ENCODE measurements around the gene ATR.
"Not testable (repeated sequence)": the region's sequence is repeated elsewhere in the genome, so short reads cannot be mapped to it uniquely, and the experiment has no call there.

Gene ATR

DNA sequence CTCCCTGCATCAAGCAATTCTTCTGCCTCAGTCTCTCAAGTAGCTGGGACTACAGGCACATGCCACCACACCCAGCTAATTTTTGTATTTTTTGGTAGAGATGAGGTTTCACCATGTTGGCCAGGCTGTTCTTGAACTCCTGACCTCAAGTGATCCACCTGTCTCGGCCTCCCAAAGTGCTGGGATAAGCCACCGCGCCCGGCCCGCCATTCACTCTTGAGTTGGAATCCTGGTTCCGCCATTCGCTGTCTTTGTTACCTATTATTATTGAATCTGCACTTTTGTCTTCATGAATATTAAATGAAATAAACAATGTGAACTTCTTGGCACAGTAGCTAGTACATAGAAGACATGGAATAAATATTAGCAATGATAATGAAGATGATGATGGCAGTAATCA is 13.7 kb upstream of the ATR start:
- DNase-seq = not testable (repeated sequence)

DNA sequence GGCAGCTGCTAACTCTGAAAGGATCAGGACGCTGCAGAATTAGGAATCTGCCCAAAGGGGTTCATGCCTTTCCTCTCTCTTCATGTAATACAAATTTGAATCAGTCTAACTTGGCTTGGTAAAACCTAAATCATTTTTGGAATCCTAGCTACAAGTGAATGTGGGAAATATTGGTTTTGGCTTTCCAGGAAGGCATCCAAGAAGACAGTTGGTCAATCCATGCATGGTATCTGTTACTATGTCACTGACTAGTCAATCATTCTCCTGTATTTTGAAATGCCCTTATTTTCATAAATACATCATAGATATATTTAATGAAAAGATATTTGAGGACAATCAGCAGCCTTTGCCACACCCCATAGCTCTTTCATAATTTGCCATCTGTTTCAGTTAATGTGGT is 10.2 kb upstream of the ATR start:
- no peak for DNase-seq

DNA sequence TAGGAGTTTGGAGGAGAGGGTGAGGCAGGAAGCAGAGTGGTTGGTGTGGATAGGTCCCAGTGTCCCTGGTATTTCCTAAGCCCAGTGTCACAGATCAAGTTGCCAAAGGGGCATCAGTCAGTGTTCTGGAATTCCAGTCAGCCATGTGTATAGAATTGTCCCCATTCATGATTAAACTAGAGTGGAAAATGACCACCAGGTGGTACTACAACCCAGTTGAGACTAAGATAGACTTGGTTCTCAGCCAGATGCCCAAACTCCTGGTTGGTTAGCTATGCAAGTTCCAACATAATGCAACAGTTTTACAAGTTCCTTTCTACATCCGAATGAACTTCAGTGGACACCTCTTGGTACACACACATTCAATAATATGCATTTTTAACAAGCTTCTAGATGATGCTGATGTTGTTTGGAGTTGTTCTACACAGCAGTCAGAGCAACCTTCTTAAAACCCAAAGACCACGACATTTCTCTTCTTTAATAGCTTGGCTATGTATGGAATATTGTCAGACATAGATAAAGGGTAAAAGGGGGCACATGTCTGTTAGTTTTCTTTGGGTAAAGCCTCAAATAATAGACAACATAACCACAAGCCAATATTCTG is 8.4 kb upstream of the ATR start:
- DNase-seq = no peak

DNA sequence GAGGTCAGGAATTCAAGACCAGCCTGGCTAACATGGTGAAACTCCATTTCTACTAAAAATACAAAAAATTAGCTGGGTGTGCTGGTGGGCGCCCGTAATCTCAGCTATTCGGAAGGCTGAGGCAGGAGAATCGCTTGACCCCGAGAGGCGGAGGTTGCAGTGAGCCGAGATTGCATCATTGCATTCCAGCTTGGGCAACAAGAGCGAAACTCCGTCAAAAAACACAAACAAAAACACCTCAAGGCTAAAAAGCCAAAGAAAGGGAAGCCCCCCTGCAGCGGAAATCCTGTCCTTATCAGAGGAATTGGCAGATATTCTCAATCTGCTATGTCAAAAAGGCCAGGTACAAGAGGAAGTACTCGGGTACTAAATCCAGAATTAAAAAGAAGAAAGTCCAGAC is 2.5 kb upstream of the ATR start:
- not testable (repeated sequence) for DNase-seq

DNA sequence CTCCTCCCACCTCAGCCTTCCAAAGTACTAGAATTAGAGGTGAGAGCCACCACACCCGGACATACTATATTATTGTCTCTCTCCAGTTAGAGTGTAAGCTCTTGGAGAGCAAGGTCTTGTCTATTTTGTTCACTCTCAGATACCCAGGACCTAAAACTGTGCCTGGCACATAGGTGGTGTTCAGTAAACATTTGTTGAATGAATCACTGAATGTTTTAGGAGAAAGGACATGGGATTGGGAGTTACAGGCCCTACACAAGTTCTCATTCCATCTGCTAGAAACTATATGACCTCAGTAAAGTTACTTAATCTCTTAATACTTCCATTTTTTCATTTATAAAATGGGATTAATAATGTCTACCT is 1.5 kb upstream of the ATR start:
- no peak for DNase-seq

DNA sequence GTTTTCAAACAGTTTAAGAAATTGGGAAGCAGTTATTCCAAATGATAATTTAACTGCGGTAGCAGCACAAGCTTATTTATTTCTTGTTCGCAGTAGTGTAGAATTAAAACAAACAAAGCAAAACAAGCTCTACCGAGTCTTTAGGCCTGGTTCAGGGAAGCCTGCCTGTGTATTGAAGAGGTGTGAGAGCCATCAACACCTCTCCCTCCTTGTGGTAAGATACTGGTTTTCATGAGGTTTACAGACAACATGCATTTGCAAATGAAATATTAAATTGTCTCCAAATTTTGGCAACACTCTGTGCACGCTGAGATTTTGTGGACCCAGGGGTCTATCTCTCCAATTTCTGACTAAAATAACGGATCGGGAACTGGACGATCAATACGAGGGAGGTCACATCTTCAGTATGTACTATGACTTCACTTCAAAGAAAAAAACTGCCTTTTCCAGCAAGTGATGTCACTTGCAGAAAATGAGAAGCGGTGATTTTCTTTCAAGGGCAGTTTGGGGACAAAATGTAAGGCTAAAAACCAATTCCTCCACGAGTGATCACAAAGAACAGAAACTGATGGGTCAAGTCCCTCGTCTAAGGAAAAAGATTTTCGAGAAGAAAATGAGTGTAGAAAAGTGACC is 721 bp downstream of the ATR start:
- DNase-seq = no peak

DNA sequence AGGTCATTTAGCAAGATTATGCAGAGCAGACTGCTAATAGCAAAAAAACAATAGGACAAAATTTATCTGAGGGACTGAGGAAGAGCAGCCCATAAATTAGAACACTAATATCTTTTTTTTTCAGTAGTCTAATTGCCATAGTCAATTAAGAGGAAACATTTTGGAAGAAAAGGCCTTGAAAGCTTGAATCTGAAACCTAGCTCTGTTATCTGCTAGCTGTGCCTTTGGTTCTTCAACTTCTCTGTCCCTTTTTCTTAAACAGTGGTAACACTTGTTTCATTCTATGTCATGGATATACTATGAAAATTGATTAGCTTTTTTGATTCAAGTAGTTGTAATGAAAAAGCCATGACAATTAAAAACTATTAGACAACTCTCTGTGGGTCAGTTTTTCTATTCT is 1.7 kb downstream of the ATR start:
- no peak for DNase-seq

DNA sequence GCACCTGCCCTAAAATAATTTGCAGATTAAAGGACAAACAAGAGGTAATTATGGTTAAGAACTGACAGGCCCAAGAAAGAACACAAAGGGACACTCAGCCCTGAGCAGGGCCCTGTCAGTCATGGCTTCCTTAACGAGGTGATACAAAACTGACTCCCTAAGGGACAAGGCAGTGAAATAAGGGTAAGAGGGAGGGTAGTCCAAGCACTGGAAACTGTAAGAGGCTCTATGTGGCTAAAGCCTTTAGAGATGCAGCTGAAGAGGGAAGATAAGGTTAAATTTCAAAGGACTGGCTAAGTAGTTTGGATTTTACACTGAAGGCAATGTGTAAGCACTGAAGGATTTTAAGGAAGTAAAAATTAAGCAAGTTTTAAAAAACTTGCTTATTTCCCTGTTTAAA is 3.9 kb downstream of the ATR start:
- DNase-seq = no peak

DNA sequence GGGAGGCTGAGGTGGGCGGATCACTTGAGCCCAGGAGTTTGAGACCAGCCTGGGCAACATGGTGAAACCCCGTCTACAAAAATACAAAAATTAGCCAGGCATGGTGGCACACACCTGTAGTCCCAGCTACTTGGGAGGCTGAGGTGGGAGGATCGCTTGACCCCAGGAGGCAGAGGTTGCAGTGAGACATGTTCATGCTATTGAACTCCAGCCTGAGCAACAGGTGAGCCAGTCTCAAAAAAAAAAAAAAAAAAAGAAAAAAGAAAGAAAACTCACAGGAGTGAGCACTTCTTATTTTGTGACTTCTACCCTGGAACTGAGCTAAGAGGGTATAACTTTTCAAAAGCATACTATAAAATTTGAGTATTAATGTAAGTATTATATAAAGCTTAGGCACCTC is 4.3 kb downstream of the ATR start:
- DNase-seq = not testable (repeated sequence)

DNA sequence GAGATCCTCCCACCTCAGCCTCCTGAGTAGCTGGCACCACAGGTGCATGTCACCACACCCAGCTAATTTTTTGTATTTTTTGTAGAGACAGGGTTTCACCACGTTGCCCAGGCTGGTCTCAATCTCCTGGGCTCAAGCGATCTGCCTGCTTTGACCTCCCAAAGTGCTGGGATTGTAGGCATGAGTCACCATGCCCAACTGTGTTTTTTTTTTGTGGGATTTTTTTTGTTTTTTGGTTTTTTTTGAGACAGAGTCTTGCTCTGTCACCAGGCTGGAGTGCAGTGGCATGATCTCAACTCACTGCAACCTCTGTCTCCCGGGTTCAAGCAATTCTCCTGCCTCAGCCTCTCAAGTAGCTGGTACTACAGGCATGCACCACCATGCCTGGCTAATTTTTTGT is 9.1 kb downstream of the ATR start:
- DNase-seq = not testable (repeated sequence)

DNA sequence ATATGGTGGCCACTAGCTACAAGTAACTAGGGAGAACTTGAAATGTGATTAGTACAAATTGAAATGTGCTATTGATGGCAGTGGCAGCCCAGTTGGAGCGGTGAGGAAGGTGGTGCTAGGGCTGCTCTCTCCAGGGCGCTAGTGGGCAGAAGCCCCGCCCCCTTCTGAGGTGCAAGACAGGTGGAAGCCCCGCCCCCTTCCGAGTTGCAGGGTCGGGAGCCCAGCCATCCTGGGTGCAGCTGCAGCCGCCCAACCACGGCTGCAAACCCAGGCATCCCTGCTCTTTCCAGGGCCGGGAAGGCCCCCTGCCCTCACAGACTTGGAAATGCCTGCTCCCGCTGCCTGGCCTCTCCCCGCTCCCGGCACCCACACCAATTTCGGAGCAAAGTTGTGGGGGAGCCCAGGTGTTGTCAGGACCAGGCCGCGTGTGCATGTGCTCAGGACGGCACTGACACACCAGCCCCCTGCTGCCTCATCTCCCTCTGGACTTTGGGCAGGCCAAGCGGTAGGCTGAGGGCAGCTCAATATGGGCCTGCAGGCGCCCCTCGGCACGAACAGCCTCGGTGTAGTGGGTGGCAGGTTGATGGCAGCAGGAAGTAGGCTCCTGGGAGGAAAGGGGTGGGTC is 10.0 kb downstream of the ATR start:
- no peak for DNase-seq

DNA sequence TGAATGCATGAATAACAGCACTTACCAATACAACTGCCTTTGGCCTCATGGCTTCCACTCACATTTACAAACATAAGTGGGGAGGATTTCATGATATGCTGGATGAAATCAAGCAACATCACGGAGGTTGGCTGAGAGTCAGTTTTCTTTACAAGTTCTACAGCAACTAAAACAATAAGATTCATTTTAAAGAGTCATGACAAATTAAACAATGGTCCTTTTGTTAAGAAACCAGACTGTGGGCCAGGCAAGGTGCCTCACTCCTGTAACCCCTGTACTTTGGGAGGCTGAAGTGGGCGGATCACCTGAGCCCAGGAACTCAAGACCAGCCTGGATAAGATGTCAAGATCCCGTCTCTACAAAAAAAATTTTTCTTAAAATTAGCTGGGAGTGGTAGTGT is 12.4 kb downstream of the ATR start:
- DNase-seq = no peak

DNA sequence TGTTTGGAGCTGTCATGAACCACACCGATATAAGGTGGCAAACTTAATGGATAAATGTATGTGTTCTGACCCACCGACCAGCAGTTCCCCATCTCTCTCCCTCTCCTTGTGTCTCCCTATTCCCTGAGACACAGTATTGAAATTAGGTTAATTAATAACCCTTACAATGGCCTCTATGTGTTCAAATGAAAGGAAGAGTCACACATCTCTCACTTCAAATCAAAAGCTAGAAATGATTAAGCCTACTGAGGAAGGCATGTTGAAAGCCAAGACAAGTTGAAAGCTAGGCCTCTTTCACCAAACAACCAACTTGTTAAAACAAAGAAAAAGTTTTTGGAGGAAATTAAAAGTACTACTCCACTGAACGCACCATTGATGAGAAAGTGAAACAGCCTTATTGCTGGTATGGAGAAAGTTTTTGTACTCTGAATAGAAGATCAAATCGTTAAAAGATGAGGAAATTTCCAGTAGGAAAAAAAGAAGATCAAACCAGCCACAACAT is 15.0 kb downstream of the ATR start:
- no peak for DNase-seq

DNA sequence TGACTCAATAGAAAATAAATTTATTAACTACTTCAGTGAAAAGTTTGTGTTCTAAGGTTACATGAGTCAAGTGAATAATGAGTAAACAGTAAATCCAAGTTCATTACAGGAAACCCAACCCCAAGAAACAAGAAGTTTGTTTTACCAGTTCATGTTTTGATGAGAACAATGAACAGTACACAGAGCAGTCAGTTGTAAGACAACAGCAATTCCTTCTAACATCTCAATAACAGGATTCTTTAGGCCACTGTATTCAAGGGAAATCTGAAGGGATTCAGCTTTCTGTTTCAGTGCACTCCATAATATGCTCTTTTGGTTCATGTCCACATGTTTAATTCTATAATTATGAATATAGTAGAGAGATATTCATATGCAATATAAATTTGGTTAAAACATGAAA is 18.4 kb downstream of the ATR start:
- DNase-seq = no peak

DNA sequence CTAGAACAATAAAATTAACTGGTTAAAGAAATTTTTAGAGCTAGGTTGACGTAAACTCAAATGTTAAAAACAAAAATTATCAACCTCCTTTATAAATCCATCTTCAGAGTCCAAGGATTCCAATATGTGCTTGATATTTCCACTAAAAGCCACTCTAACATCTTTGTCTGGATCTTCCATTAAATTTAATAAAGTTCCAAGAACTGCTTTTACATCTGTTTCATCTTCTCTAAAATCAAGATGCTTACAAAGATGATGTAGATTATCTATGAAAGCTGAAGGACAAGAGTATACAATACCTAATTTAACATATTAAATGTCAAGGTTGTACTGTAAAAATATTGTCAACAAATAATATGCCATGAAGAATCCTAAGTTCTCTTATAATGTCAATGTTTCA is 24.8 kb downstream of the ATR start:
- no peak for DNase-seq

DNA sequence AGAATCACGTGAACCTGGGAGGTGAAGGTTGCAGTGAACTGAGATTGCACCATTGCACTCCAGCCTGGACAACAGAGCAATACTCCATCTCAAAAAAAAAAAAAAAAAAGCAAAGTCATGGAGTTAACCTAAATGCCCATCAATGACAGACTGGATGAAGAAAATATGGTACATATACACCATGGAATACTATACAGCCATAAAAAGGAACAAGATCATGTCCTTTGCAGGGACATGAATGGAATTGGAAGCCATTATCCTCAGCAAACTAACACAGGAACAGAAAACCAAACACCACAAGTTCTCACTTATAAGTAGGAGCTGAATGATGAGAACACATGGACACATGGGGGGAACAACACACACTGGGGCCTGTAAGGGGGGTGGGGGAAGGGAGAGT is 26.0 kb downstream of the ATR start:
- DNase-seq = not testable (repeated sequence)

DNA sequence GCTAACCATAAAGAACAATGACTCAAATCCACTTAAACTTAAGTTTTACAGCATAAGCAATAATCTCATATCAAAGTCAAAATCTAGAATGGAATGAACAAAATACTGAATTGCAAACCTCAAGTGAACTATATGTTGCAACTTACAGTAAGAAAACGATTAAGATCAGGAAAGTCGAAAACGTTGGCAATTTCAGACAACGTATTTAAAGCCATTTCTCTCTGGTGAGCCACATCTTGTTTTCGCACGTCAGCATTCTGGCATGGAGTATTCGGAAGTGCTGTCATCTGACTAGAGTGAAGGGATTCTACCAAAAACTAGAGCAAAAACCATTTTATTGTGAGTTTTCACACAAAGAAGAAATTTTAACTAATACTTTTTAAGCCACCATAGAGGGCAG is 28.5 kb downstream of the ATR start:
- no peak for DNase-seq

DNA sequence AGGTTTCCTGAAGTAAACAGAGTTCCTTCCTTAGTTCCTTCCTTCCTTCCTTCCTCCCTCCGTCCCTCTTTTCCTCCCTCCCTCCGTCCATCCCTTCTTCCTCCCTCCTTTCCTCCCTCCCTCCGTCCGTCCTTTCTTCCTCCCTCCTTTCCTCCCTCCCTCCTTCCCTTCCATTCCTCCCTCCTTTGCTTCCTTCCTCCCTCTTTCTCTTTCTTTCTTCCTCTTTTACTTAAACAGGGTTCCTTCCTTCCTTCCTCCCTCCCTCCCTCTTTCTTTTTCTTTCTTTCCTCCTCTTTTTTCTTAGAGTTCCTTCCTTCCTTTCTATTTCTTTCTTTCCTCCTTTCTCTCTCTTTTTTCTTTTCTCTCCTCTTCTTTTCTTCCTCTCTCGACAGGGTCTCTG is 35.2 kb downstream of the ATR start:
- DNase-seq = no peak

DNA sequence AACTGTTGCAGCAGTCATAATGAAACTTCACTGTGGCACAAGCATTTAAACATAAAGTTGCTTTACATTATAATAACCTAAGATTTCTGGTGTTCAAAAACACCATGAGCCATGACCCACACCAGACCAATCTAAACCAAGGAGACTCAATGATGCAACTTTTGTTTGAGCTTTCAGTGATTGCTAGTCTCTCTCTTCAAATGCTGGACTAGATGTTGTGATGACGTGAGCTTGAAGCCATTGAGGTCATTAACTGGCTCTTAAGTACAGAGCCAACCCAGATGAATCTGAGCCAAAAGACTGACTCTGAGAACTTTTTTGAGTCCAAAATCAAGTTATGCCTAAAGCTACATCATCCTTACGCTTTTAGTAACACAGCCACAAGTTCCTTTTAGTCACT is 36.5 kb downstream of the ATR start:
- no peak for DNase-seq

DNA sequence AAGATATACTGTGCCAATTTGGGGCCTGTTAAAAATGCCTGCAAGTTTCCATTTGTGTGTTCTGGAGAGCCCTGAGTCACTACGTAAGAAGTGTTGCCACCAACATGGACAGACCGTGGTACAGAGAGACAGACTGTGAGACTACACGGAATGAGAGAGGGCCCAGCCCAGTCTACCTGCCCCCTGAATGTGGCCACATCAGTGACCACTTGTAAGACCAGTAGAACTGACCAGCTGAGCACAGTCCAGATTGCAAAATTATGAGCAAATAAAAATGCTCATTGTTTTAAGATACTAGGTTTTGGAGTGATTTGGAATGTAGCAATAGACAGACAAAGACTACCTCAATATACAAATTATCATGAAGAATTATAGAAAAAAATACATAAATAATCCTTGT is 42.0 kb downstream of the ATR start:
- DNase-seq = no peak

DNA sequence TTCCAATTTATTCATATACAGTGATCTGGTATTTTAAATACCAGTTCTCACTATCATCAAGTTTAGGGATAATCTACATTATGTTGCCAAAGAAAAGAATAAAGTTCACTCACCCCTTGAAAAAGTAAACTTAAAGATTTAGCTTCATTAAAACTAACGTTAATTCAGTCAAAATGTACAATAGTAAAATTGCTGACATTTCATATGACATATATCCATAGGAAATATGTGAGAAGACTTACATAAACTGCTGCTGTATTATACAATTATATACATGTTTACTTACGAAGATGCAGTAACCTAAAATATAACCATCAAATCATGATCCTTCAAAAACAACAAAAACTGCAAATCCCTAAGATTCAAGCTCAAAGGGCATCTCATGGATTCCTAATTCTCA is 44.0 kb downstream of the ATR start:
- no peak for DNase-seq

DNA sequence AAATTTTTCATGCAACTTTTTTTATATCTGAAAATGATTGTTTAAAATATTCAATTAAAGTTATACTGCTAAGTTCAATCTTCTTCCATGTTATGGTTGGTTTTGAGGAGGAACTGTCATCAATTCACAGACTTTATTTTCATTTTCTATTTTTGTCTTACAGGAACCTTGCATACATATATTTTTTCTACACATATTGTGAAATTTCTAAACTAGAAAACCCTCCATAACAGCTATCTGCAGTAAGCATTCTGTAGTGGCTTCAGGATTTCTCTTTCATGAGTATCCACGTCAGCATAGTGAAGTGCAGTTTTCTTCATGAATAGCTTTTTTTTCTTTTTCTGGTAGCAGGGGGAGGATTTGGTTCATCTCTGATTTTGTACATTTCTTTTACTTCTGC is 48.2 kb downstream of the ATR start:
- DNase-seq = no peak

DNA sequence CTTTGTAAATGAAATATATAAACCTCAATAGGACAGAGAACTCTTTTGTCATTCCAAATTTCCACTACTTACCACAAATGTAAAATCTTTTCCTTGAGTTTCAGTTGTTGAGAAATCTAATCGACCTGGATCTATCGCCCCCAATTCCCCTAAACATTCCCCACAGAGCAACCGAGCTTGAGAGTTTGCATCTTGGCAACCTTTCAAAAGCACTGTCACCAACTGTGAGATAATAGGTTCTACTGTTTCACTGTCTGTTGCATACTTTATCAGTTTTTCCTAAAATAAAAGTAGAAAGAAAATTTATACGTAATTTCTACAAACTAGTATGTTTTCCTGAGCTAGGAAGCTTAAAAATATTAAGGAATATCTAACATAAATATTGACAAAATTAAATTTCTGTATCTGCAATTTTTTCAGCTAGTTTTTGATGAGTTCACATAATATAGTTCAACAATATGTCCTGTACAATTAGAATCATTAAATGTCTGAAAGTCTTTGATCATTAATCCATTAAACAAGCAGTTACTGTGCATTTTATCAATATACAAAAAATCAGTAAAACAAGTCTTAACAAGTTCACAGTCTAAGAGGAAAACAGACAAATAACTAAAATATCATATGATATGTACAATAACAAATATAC is 54.5 kb downstream of the ATR start:
- no peak for DNase-seq

DNA sequence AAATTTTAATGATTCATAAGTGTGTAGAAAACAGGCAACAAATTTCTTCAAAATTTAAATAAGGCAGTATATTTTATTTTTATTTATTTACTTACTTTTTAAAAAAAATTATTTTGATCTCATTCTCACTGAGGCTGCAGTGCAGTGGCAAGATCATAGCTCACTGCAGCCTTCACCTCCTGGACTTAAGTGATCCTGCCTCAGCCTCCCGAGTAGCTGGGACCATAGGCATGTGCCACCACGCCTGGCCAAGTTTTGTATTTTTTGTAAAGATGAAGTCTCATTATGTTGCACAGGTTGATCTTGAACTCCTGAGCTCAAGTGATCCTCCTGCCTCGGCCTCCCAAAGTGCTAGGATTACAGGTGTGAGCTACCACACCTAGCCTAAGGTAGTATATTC is 69.5 kb downstream of the ATR start:
- no peak for DNase-seq
